NCI-H1436 (cell line): ENCODE results near the gene ETV6.

Experiments used
- DNase-seq: peaks from one replicate; lab custom pipeline; 2025; lab: John Stamatoyannopoulos, UW

Gene ETV6

DNA sequence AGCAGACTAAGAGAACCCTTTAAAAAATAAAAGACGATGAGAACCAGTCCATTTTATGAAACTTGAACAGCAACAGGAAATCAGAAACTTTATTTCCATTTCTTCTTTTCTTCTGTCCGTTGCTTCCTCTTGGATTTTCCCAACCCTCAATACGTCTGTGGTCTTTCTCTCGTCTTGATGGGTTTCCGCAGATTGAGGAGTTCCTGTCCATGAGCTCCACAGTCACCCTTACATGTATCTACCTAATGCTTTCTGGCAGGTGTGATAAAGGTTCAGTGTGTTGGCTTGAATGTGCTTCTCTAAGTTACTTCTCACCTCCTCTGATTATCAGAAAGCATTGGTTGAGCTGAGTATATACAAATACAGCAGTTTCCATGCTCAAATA lies 110.0 kb downstream of the ETV6 start:
- DNase-seq: no peak

DNA sequence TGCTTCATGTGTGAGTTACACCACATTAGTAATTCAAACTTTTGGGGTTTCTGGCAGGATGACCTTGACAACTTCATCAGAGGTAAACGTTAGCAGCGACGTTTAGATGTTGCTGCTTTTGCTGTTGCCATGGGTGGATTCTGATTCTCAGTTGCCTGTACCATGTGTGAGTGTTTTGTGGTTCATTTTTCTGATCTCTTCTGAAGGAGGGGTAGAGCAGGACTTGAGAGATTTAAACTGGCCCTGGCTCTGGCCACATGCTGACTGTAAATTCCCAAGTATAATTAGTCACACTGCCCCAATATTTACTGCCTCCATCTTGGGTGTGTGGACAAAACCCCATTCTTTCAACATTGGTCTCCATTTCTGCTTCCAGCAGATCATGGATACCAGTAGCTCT lies 110.4 kb downstream of the ETV6 start:
- no peak for DNase-seq

GRCh38 chr12:11761869-11762567 lies 112.5 kb downstream of the ETV6 start:
- no peak for DNase-seq

DNA sequence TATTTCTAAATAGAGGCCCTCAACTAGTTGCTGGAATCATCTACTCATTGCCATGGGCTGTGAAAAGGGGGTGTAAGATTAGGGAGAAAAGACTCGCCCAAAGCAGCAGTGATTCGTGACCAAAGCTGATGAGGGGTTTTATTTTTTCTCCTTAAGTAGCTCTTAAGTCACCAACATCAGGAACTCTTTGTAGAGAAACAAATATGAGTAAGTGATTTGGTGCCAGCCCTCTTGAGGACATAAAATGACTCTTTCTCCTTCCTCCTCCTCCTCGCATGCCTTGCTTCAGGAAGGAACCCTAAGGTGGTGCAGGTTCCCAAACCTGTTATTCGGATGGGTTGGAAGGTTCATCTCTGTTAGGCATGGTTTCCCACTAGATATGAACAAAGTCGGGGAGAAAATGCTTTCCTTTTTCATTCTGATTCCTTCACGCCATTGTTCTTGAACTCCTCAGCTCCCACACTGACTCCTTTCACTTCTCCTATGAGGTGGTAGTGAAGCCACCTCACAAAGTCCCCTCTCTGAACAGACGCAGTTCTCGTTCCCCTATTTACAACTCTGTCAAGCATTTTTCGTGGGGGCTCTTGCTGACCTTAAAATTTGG lies 113.4 kb downstream of the ETV6 start:
- DNase-seq: no peak

DNA sequence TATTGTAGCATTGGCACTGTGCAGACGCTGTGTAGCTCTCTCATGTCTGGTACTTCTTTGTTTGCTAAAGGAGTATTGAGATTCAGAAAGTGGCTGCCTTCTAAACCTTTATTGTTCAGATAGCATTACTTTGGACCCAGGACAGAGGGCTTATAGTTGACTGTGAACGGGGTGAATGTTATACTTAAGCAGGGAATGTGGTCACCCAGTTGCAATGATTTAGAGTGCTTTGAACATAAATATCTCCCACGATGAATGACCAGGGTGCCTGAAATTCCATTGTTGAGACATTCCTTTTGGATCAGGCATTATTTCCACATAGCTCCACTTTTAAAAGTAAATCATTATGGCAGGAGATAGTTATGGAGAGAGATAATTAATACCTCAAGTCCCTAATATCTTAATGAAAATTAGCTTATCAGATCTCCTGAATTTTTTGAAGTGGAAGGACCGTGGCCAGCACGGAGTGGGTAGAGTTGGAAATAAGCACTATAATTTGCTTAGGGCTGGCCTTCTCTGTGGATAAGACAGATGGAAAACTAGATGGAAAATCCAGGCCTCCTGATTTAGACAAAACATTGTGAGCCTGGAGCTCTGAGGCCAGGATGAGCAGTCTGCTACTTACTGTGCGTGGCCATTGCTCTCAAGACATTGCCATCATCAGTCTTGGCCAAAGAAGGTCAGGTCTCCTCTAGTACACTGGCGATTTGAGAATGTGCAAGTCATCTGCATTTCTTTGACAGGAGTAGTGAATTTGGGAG lies 114.5 kb downstream of the ETV6 start:
- DNase-seq: no peak

DNA sequence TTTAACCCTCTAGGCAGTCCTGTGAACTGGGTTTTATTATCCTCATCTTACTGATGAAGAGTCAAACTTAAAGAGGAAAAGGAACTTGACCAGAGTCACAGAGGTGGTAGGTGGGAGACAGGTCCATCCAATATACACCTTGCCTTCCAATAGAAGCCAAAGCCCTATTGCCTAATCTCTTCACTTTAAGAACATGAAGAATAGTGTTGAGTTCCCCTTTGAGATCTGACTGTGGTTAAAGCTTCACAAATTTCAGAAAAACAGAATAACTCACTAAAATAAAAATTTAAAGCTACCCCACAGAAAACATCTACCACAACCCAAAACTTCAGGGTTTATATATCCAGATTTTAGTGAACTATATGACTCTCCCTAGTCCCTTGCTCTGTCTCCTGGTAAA lies 115.4 kb downstream of the ETV6 start:
- no peak for DNase-seq

GRCh38 chr12:11765421-11765816 lies 115.9 kb downstream of the ETV6 start:
- DNase-seq: no peak

DNA sequence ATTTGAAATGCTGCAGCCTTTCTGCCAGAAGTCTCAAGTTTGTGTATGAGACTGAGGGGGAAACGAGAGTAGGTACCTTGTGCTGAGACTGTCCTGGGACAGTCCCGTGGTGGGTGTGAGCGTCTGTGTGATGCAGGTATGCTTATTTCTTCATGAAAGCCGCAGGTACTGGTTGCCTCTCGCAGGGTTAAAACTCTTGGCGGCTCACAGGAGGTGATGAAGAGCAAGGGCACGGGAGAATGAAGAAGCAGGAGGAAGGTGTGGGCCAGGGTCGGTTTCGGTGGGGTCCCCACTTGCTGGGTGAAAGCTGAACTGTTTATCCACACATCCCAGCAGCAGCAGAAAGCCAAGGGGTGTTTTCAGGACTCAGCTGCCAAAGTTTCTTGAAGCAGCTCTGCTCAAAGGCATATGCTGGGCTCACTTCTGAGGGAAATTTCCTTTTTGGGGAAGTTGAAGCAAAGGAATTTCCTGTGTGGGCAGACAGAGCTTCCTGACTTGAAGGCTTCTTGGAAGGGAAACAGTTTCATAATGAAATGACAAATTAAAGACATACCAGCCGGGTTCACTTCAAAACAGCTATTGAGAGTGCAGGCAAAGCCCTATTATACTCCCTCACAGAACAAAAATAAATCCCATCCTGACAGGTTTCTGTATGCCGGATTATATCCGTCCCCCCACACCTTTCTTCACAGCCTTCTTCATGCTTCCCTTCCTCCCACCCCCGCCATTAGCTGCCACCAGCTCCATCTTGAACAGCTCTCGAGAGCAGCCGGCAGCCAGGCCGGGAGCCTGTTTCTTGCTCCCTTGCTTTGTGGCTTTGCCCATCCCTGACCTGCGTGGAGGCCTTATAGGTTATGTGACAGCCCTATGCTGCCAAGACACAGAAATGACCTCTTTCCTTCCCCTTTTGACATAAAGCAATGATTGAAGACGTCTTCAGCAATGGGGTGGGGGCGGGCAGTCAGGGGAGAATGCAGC lies 116.6 kb downstream of the ETV6 start:
- no peak for DNase-seq

GRCh38 chr12:11767029-11767724 lies 117.7 kb downstream of the ETV6 start:
- no peak for DNase-seq

DNA sequence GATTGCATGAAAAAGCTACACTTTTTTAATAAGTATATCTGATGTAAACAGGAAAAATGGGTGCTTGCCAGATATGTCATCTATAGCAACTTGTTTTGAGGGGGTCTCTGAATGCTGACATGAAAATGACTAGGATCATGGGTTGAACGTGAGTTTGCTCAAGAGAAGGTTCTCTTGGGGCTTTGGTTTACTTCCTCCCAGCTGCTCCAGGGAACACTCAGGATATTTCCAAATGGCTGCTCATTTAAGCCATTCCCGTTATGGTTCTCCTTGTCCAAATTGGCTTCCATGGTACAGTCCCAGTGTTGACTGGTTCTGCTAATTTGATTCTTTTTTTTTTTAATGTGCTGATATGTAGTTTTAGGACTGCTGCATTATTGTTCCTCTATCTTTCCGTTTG lies 118.3 kb downstream of the ETV6 start:
- no peak for DNase-seq

DNA sequence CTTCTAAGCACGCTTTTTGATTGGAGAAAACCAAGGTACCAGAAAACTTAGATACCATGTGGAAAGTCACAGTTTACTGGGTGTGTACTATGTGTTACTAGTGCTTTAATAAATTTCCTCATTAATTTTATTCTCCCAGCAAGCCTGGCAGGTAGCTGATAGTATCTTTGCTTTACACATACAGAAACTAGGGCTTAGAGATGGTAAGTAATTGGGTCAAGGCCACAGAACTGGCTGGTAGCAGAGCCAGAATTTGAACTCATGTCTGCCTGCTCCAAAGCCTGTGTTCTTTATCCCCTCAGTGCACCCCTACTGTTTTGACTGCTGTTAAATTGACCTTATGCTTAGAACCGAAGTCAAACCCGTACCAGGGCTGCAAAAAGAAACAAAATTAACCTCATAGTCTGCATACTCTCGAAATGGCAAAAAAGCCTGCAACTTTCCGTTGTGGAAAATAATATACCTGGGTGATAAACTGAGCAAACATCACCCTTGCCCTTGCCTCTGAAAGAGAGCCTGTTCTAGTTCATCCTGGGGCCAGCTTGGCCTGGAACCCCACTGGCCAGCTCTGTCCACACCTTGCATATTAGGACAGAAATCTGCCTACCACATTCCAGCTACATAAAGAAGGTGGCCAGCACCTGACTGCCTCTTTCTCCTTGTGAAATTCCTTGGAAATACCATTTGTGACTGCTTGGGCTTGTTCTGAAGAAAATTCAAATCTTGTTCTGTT lies 118.9 kb downstream of the ETV6 start:
- DNase-seq: no peak

DNA sequence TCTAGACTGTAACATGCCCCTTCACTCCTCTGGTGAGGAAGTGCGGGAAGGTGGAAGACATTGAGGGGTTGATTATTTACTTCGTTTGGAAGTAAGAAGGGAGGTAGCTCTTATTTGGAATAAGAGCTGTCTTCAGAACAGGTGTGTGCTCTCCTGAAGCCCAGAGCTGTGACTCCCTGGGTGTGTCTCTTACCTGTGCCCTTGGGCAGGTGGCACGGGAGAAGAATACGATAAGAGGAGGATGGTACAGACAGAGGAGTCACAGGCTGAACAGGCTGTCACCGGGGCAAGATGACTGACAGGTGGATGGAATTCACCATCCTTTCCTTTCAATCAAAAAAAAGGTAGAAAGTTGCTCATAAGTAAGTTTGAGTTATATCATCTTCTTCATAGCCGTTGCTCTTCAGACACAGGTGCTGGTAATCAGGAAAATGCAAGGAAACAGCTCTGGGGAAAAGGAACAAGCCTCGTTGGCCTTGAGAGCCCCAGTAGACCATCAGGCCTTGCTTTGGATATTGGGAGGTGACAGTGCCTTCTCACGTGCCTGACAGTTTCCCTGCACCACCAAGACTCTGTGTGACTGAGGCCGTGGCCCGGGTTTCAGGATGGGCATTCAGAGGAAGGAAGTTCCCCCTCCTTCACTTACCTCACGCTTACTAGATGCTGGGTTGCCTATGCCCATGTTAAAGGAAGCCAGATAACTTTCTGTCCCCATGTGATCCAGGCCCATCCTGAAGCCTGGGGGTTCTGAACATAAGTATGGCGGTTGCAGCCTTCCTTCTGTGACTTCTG lies 120.4 kb downstream of the ETV6 start:
- DNase-seq: no peak

- DNase-seq: no peak
Observed at GRCh38 chr12:11771356-11771755, 121.9 kb downstream of the ETV6 start.

DNA sequence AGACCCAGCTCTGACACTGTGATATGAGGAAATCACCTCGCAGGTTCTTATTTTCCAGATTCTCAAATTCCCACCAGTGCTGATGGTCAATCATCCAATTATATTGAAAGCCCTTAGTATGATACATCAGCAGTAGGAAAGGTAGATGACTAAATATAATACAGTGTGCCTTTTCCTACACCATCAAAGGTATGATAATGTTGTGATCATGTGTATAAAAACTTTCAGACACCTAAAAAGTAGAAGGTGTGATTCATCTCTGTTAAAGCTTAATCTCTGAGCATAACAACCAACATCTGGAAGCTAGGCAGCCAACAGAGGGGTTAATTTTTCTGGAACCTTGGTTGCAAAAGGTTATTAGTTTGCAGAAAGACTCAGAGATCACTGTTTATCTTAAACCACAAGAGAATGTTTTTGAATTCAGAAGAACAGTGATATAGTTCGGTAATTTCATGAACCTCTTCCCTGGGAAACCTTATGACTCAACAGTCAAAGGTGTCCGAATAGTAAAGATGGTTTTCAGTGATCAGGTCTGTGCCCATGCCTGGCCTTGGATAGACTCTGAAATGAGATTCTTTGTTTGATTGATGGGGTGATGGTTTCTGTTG lies 122.5 kb downstream of the ETV6 start:
- no peak for DNase-seq

DNA sequence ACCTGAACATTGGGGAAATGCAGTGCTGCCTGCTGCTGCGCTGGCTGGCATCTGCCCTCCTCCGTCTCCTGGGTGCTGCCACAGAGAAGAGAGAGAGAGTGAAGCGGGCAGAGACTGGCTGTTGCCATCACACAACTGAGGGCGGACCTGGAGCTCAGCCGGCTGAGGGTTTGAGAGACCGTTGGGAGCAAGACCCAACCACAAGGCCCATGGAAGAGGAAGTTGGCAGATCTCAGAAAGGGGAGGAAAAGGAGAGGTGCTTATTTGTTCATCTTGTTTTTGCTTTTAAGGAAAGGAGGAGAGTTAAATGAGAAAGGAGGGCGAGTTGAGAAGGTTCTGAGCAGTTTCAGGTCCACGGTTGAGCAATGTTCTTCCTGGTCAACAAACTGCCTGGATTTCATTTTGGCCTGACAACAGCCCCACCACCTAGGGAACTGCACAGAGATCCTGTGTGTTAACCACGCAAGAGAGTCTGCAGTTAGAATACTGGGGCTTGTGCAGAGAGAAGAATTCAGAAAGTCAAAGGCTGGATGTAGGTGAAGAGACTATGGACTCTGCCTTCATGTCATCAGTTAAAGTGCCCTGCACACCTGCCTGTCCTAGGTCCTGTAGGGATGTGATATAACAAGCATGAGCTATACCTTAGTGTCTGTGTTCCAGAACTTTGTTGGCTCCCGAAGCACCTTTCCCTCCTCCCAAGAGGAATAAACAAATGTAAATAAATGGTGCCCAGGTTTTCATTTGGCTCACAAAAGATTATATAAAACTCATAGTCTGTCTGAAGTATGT lies 124.6 kb downstream of the ETV6 start:
- DNase-seq: no peak

DNA sequence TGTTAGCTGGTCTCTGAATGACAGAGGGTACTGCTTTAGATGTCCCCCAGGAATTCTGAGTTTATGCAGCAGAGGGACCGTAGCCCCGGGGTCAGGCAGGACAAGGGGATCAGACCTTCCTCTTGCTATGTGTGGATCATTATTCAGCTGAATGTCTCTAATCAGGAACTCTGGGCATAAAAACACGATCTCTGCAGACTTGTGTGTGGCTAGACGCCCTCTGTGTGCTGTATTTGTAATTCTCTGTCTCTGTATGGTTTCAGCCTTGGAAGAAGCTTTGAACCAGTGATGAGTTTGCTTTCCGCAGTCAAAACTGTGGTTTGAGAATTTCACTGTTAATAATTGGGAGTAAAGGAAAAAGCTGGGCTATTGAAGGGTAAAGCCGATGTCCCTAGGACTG lies 125.3 kb downstream of the ETV6 start:
- DNase-seq: no peak

DNA sequence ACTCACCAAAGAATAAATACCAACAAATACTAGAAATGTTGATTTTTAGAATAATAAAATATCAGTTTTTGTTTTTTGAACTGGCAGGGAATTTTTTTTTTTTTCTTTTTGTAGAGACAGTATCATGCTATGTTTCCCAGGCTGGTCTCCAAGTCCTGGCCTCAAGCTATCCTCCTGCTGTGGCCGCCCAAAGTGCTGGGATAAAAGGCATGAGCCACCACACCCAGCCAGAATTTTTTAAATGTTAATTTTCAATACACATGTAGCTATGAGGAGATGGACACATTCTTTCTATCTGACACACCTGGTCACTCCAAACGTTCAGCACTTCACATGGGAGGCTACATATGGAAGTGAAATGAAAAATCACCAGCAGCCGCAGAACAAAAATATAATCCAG lies 126.8 kb downstream of the ETV6 start:
- DNase-seq: no peak

GRCh38 chr12:11777451-11777850 lies 128.0 kb downstream of the ETV6 start:
- no peak for DNase-seq

- DNase-seq: no peak
Observed at GRCh38 chr12:11777962-11778361, 128.5 kb downstream of the ETV6 start.
